Endothelial cell of umbilical vein (primary cell): ENCODE results near the gene PNCK. TPM values are rescaled to one million over a fixed set of nuclear protein-coding genes. Genes with fewer than 3 reads are reported as not detected.

Source experiments
- BruUV-seq: library from RNA; stranded (reverse); fragments of 400-500 nt; replicated peaks from 2 replicates; lab custom pipeline; 2021; lab: Mats Ljungman, UMichigan
- CTCF ChIA-PET: fragments of 300-600, 350-600 bp; sonication (Branson Sonifier 250); formaldehyde crosslinking; loops from one replicate; lab custom pipeline; 2021; ENCODE audit warnings: antibody characterized with exemption, inconsistent platforms; lab: Charles Lee
- POLR2A ChIA-PET: fragments of 300-600, 350-600 bp; sonication (Branson Sonifier 250); formaldehyde crosslinking; loops from one replicate; lab custom pipeline; 2021; ENCODE audit warnings: antibody characterized with exemption, inconsistent platforms; lab: Charles Lee
- DNase-seq: peaks from one replicate; pipeline ENCODE4 v3.0.0-alpha.2; 2011; ENCODE audit warnings: low read depth, low spot score
- FAIRE-seq: peaks from 2 replicates; lab custom pipeline; 2011; peaks lifted over from hg19 to GRCh38; lab: Jason Lieb, UNC
- H2AFZ ChIP-seq: 2 replicates; pipeline ENCODE4 v1.6.0; 2012; ENCODE audit warnings: low read depth, low read length, control low read depth, inconsistent platforms
- H3K27ac ChIP-seq: 2 replicates; pipeline ENCODE4 v1.5.1; 2011; ENCODE audit warnings: low read depth, mild to moderate bottlenecking, control low read depth, low read length, moderate library complexity; ENCODE audit not compliant: insufficient read depth
- H3K27me3 ChIP-seq, 2 experiments: 2 replicates each; pipeline versions ENCODE4 v1.6.0 to v1.6.1; 2011; ENCODE audit warnings: low read length in 2 of 2, mixed read lengths in 1 of 2; ENCODE audit not compliant: control insufficient read depth in 2 of 2, insufficient read depth in 2 of 2
- H3K36me3 ChIP-seq, 2 experiments: 2 replicates in 1 of 2; 3 replicates in 1 of 2; pipeline ENCODE4 v1.5.1; 2011; ENCODE audit warnings: low read length in 2 of 2, mild to moderate bottlenecking in 1 of 2, moderate library complexity in 1 of 2; ENCODE audit not compliant: control insufficient read depth in 2 of 2, insufficient read depth in 2 of 2; ENCODE audit errors: extremely low read depth in 1 of 2
- H3K4me1 ChIP-seq: 3 replicates; pipeline ENCODE4 v1.5.1; 2011; ENCODE audit warnings: mild to moderate bottlenecking, low read length; ENCODE audit not compliant: control insufficient read depth, insufficient read depth; ENCODE audit errors: extremely low read depth
- H3K4me2 ChIP-seq: 2 replicates; pipeline ENCODE4 v1.6.1; 2011; ENCODE audit warnings: low read length, control low read depth, mixed read lengths; ENCODE audit not compliant: insufficient read depth
- H3K4me3 ChIP-seq, 3 experiments: fragments of 200-600 bp in 1 of 3; sonication (generic), shearing (Covaris generic) in 1 of 3; replicated peaks in 1 of 3; 2 replicates each; pipeline ENCODE4 v1.5.1; 2011 to 2016; ENCODE audit warnings: control low read depth in 3 of 3, low read length in 3 of 3, mild to moderate bottlenecking in 2 of 3, inconsistent platforms in 1 of 3, low read depth in 1 of 3, moderate library complexity in 1 of 3; ENCODE audit not compliant: insufficient read depth in 1 of 3
- H3K79me2 ChIP-seq: 2 replicates; pipeline ENCODE4 v1.6.0; 2012; ENCODE audit warnings: low read length, inconsistent platforms; ENCODE audit not compliant: control insufficient read depth, insufficient read depth
- H3K9ac ChIP-seq: replicated peaks from 2 replicates; pipeline ENCODE3; 2011; ENCODE audit warnings: low read length, control low read depth; ENCODE audit not compliant: insufficient read depth; ENCODE audit errors: extremely low read depth
- H3K9me1 ChIP-seq: replicated peaks from 3 replicates; pipeline ENCODE4 v1.6.0; 2011; ENCODE audit warnings: mild to moderate bottlenecking, low read length; ENCODE audit not compliant: control insufficient read depth, insufficient read depth; ENCODE audit errors: extremely low read depth
- H3K9me3 ChIP-seq: replicated peaks from 2 replicates; pipeline ENCODE4 v1.5.1; 2012; ENCODE audit warnings: low read length, inconsistent platforms; ENCODE audit not compliant: control insufficient read depth, insufficient read depth
- H4K20me1 ChIP-seq: replicated peaks from 2 replicates; pipeline ENCODE3; 2011; ENCODE audit warnings: mild to moderate bottlenecking, low read length; ENCODE audit not compliant: control insufficient read depth, insufficient read depth; ENCODE audit errors: extremely low read depth
- FOS ChIP-seq: IDR thresholded peaks from 2 replicates; pipeline ENCODE4 v1.6.1; 2011; ENCODE audit warnings: mild to moderate bottlenecking, low read length, moderate library complexity, borderline replicate concordance; ENCODE audit not compliant: insufficient read depth
- JUN ChIP-seq: IDR thresholded peaks from 2 replicates; pipeline ENCODE4 v1.6.1; 2011; ENCODE audit warnings: borderline replicate concordance, low read depth; ENCODE audit not compliant: insufficient read length, insufficient read depth
- MYC ChIP-seq: IDR thresholded peaks from one replicate; pipeline ENCODE4 v1.6.1; 2011; ENCODE audit warnings: mild to moderate bottlenecking, low read depth, low read length
- dilution Hi-C: fragments of 300-500 bp; cut with MboI; formaldehyde crosslinking; loops from one replicate; pipeline ENCODE4 v1.15.0; 2019; ENCODE audit warnings: low sequenced_read_pairs; ENCODE audit not compliant: extremely low pct_ligation_motif_present
- intact Hi-C: fragments of 100-400 bp; cut with micrococcal nuclease; formaldehyde crosslinking; loops from one replicate; pipeline ENCODE4 v1.10.0; 2022
- polyA plus RNA-seq, 4 experiments: library from polyadenylated mRNA; depleted of rRNA in 3 of 4; stranded (reverse) in 3 of 4; unstranded in 1 of 4; fragments of >200 nt; gene quantifications; 2 replicates each; pipeline versions ENCODE4 v1.2.1 to v1.2.3, GENCODE V29; 2011 to 2012; ENCODE audit warnings: missing spikeins in 1 of 4
- total RNA-seq: library from RNA; stranded (reverse); gene quantifications from 2 replicates; pipeline ENCODE4 v1.2.3, GENCODE V29; 2021

PNCK gene
- total and polyA plus RNA-seq, 2 donors (not counting 3 experiments of a cell fraction or from before 2014, with no cell fraction given) = 0.12 TPM; not detected in 1

DNA sequence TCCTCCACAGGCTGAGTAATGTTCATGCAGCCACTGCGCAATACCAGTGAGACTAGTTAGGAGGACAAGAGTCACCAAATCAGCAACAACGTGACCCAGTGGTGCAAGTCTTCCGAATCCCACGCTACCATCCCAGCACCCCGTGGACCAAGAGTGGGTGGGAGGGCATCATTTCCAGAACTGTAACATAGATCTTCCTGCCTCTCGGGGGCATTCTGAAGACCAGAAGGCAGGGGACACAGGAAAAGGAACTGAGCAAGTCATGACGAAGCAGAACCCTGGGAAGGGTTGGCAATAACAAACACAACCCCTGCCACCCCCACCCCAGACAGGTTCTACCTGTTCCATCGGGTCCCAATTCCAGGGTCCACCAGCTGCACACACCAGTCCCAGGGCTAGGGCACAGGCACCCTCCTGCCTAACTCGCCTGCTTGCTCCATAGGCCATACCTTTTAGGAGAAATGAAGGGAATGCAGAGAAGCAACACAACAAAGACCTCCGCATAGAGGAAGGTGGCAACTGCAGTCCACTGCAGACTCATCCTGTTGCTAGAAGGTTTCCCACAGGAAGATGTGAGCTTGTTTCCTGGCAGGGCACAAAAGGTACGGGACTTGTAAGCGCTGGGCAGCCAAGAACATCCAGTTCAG is 49.2 kb upstream of the PNCK start:
- dilution Hi-C loops = no loop called here
- ChIA-PET POLR2A (no interaction called here), CTCF (interaction anchor here (3.0 kb wide), 1 partner anchor 14 kb away, joined by 10 read pairs; no protein-coding TSS in a partner anchor)
- no peaks in the 10 kb centered on the region for H3K9me3 ChIP-seq
- intact Hi-C loops = no loop called here
- peak; percentile 97 for FAIRE-seq
- H3K4me2 ChIP-seq = peak overlapping the region; percentile 45
- H2AFZ ChIP-seq = no peak overlapping the region
- peaks cover 4 to 13% of the 10 kb centered on the region in 2 experiments for H3K36me3 ChIP-seq
- H3K9ac ChIP-seq = peak overlapping the region; percentile 69
- peaks cover 28% of the 10 kb centered on the region for H3K4me1 ChIP-seq
- H4K20me1 ChIP-seq = no peaks in the 10 kb centered on the region
- H3K79me2 ChIP-seq = peaks cover 36% of the 10 kb centered on the region
- H3K27ac ChIP-seq = peak overlapping the region; percentile 42
- no peak for TF ChIP-seq JUN
- peak; percentile 29 for TF ChIP-seq FOS
- H3K4me3 ChIP-seq = peak overlapping the region in 2 of 3 experiments; percentile 41 to 73
- H3K27me3 ChIP-seq = no peaks in the 10 kb centered on the region
- H3K9me1 ChIP-seq = no peaks in the 10 kb centered on the region
- DNase-seq = peak; percentile 33
- BruUV-seq = TSS peak; percentile 44

DNA sequence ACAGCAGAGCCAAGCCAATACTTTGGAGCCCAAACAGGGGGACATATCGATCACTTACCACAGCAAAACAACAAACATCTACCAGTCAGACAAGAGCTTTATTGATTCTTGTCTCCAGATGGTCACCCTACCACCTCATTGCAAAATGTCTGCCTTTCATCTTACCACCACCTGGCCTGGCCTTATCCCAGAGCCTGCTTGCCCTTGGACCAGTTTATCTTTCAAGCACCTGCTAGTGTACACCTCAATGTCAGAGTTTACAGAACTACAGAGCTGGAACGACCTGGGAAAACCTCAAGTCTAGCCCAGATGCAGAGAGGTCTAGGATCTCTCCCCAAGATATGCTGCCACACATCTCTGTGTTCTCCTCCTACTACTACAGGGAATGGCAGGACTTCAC is 46.1 kb upstream of the PNCK start:
- POLR2A ChIA-PET = no interaction called here

More for the DNA sequence above, 46.1 kb upstream of the PNCK start:
- dilution Hi-C loops = no loop called here
- peaks cover 11% of the 10 kb centered on the region for H3K4me1 ChIP-seq
- DNase-seq (no peak), FAIRE-seq (no peak)
- no peaks in the 10 kb centered on the region for H3K9me1 ChIP-seq
- peaks cover 10 to 21% of the 10 kb centered on the region in 2 experiments for H3K36me3 ChIP-seq
- H3K9me3 ChIP-seq = no peaks in the 10 kb centered on the region
- H2AFZ ChIP-seq = no peak overlapping the region
- H3K79me2 ChIP-seq = peaks cover 46% of the 10 kb centered on the region
- no peaks in the 10 kb centered on the region for H4K20me1 ChIP-seq
- no TSS peak for BruUV-seq
- no peak overlapping the region for H3K27ac ChIP-seq
- CTCF ChIA-PET = no interaction called here
- no peak overlapping the region for H3K4me3 ChIP-seq
- no peak overlapping the region for H3K9ac ChIP-seq
- no peak overlapping the region for H3K4me2 ChIP-seq
- H3K27me3 ChIP-seq = no peaks in the 10 kb centered on the region
- no peak for TF ChIP-seq MYC
- intact Hi-C loops = no loop called here
